H9 (cell line): ENCODE data around the gene GABBR2. TPM values are rescaled to one million over a fixed set of nuclear protein-coding genes. Genes with fewer than 3 reads are reported as not detected.

Experiments
- DNase-seq: peaks from one replicate; pipeline ENCODE4 v3.0.0-alpha.2; 2017
- H2AFZ ChIP-seq: one replicate; pipeline ENCODE4 v1.6.1; 2013; ENCODE audit warnings: mild to moderate bottlenecking, low read length, control low read depth, moderate library complexity
- H2AK5ac ChIP-seq: 2 replicates; pipeline ENCODE4 v1.6.1; 2013; ENCODE audit warnings: low read length, control low read depth, mixed read lengths; ENCODE audit not compliant: insufficient read length
- H2BK120ac ChIP-seq: one replicate; pipeline ENCODE4 v1.6.1; 2013; ENCODE audit warnings: low read depth, mild to moderate bottlenecking, low read length, control low read depth, inconsistent platforms; ENCODE audit not compliant: poor library complexity, severe bottlenecking
- H2BK12ac ChIP-seq: 2 replicates; pipeline ENCODE4 v1.6.1; 2013; ENCODE audit warnings: low read length, control low read depth, mixed read lengths, low read depth; ENCODE audit not compliant: insufficient read length
- H2BK15ac ChIP-seq: 2 replicates; pipeline ENCODE4 v1.6.1; 2013; ENCODE audit warnings: low read depth, low read length, control low read depth
- H2BK20ac ChIP-seq: one replicate; pipeline ENCODE4 v1.6.1; 2013; ENCODE audit warnings: low read depth, mild to moderate bottlenecking, low read length, control low read depth, inconsistent platforms; ENCODE audit not compliant: poor library complexity, severe bottlenecking
- H2BK5ac ChIP-seq: 2 replicates; pipeline ENCODE4 v1.6.1; 2013; ENCODE audit warnings: low read length, control low read depth, mixed read lengths; ENCODE audit not compliant: insufficient read length
- H3K14ac ChIP-seq: 2 replicates; pipeline ENCODE4 v1.6.1; 2013; ENCODE audit warnings: low read length, control low read depth; ENCODE audit not compliant: insufficient read depth
- H3K18ac ChIP-seq: 2 replicates; pipeline ENCODE4 v1.6.1; 2013; ENCODE audit warnings: low read depth, mild to moderate bottlenecking, mixed read lengths, low read length, control low read depth; ENCODE audit not compliant: insufficient read length
- H3K23ac ChIP-seq: 2 replicates; pipeline ENCODE4 v1.6.1; 2013; ENCODE audit warnings: low read length, control low read depth, mixed read lengths, low read depth; ENCODE audit not compliant: insufficient read length
- H3K23me2 ChIP-seq: 2 replicates; pipeline ENCODE4 v1.6.1; 2013; ENCODE audit warnings: low read depth, mild to moderate bottlenecking, mixed read lengths, low read length, control low read depth; ENCODE audit not compliant: insufficient read length, poor library complexity, severe bottlenecking
- H3K27ac ChIP-seq: 2 replicates; pipeline ENCODE4 v1.5.1; 2013; ENCODE audit warnings: low read length, control low read depth, mixed read lengths, low read depth; ENCODE audit not compliant: insufficient read length
- H3K27me3 ChIP-seq: 2 replicates; pipeline ENCODE4 v1.6.1; 2013; ENCODE audit warnings: low read length, control low read depth, inconsistent platforms; ENCODE audit not compliant: insufficient read depth
- H3K4ac ChIP-seq: 2 replicates; pipeline ENCODE4 v1.6.1; 2013; ENCODE audit warnings: low read depth, mild to moderate bottlenecking, control low read depth, inconsistent platforms, low read length, moderate library complexity
- H3K4me1 ChIP-seq: 2 replicates; pipeline ENCODE4 v1.6.1; 2013; ENCODE audit warnings: low read length, control low read depth, inconsistent platforms; ENCODE audit not compliant: insufficient read depth
- H3K4me2 ChIP-seq: 2 replicates; pipeline ENCODE4 v1.6.1; 2013; ENCODE audit warnings: low read length, control low read depth, mixed read lengths; ENCODE audit not compliant: insufficient read length, insufficient read depth
- H3K56ac ChIP-seq: 2 replicates; pipeline ENCODE4 v1.6.1; 2013; ENCODE audit warnings: low read depth, mild to moderate bottlenecking, mixed read lengths, low read length, control low read depth; ENCODE audit not compliant: insufficient read length
- H3K79me1 ChIP-seq: 2 replicates; pipeline ENCODE4 v1.6.1; 2013; ENCODE audit warnings: low read depth, mild to moderate bottlenecking, moderate library complexity, low read length, control low read depth, inconsistent platforms; ENCODE audit not compliant: insufficient read depth, poor library complexity, severe bottlenecking
- H3K79me2 ChIP-seq: 2 replicates; pipeline ENCODE4 v1.6.1; 2013; ENCODE audit warnings: low read length, control low read depth, inconsistent platforms; ENCODE audit not compliant: insufficient read depth
- H3K9ac ChIP-seq: 2 replicates; pipeline ENCODE4 v1.6.1; 2013; ENCODE audit warnings: low read length, control low read depth, mixed read lengths; ENCODE audit not compliant: insufficient read length; ENCODE audit errors: extremely low read depth
- H3K9me3 ChIP-seq: one replicate; pipeline ENCODE4 v1.6.1; 2013; ENCODE audit warnings: low read depth, low read length, inconsistent platforms; ENCODE audit not compliant: control insufficient read depth
- H3T11ph ChIP-seq: one replicate; pipeline ENCODE4 v1.6.1; 2013; ENCODE audit warnings: mild to moderate bottlenecking, low read length, control low read depth, inconsistent platforms
- H4K20me1 ChIP-seq: one replicate; pipeline ENCODE4 v1.6.1; 2013; ENCODE audit not compliant: control insufficient read depth, insufficient read length, insufficient read depth
- H4K5ac ChIP-seq: 2 replicates; pipeline ENCODE4 v1.6.1; 2013; ENCODE audit warnings: low read depth, mild to moderate bottlenecking, mixed read lengths, low read length, control low read depth; ENCODE audit not compliant: insufficient read length
- H4K8ac ChIP-seq: replicated peaks from 2 replicates; pipeline ENCODE4 v1.6.1; 2013; ENCODE audit warnings: low read length, control low read depth, mixed read lengths, low read depth; ENCODE audit not compliant: insufficient read length
- H4K91ac ChIP-seq: 2 replicates; pipeline ENCODE4 v1.6.1; 2013; ENCODE audit warnings: low read depth, mild to moderate bottlenecking, moderate library complexity, mixed read lengths, low read length, control low read depth; ENCODE audit not compliant: insufficient read length
- H3K27ac Mint-ChIP-seq, 3 experiments: 2 replicates in 2 of 3; 3 replicates in 1 of 3; pipeline ENCODE4 v1.8.0; 2020 to 2021; ENCODE audit warnings: mixed read lengths in 3 of 3, mild to moderate bottlenecking in 1 of 3, moderate library complexity in 1 of 3
- H3K27me3 Mint-ChIP-seq: 2 replicates; pipeline ENCODE4 v1.8.0; 2021; ENCODE audit warnings: low read depth, mild to moderate bottlenecking, moderate library complexity, mixed read lengths
- H3K36me3 Mint-ChIP-seq, 3 experiments: 2 replicates in 2 of 3; 3 replicates in 1 of 3; pipeline ENCODE4 v1.8.0; 2020 to 2021; ENCODE audit warnings: low read depth in 3 of 3, mixed read lengths in 3 of 3; ENCODE audit not compliant: insufficient read depth in 1 of 3
- H3K4me1 Mint-ChIP-seq, 2 experiments: 2 replicates each; pipeline ENCODE4 v1.8.0; 2020; ENCODE audit warnings: mixed read lengths in 2 of 2
- H3K4me3 Mint-ChIP-seq, 2 experiments: 2 replicates in 1 of 2; 3 replicates in 1 of 2; pipeline ENCODE4 v1.8.0; 2020 to 2021; ENCODE audit warnings: mild to moderate bottlenecking in 2 of 2, mixed read lengths in 2 of 2, moderate library complexity in 1 of 2
- H3K9me3 Mint-ChIP-seq, 2 experiments: 2 replicates in 1 of 2; 3 replicates in 1 of 2; pipeline ENCODE4 v1.8.0; 2020; ENCODE audit warnings: mild to moderate bottlenecking in 2 of 2, mixed read lengths in 2 of 2, moderate library complexity in 1 of 2
- WGBS: extraction: QIAGEN DNeasy Blood & Tissue Kit; methylation state at CpG from one replicate; pipeline ENCODE4 v1.1.7; 2013; ENCODE audit warnings: missing lambda C conversion rate, low lambda C conversion rate, mixed read lengths; ENCODE audit not compliant: insufficient read length; ENCODE audit errors: extremely low coverage; 5-methylcytosine and 5-hydroxymethylcytosine counted together
- total RNA-seq: library from RNA; stranded (reverse); gene quantifications from 2 replicates; pipeline ENCODE4 v1.2.1, GENCODE V29; 2021
- TF ChIP-seq, protein P1 (sequence below): fragments of 200-600 bp; sonication (generic); conservative IDR thresholded peaks from 3 replicates; pipeline ENCODE4 v1.8.0; 2021; ENCODE audit warnings: antibody characterized with exemption, mild to moderate bottlenecking

The GABBR2 gene
- total RNA-seq, 1 experiment from 2014 or later = 0.66 TPM

DNA sequence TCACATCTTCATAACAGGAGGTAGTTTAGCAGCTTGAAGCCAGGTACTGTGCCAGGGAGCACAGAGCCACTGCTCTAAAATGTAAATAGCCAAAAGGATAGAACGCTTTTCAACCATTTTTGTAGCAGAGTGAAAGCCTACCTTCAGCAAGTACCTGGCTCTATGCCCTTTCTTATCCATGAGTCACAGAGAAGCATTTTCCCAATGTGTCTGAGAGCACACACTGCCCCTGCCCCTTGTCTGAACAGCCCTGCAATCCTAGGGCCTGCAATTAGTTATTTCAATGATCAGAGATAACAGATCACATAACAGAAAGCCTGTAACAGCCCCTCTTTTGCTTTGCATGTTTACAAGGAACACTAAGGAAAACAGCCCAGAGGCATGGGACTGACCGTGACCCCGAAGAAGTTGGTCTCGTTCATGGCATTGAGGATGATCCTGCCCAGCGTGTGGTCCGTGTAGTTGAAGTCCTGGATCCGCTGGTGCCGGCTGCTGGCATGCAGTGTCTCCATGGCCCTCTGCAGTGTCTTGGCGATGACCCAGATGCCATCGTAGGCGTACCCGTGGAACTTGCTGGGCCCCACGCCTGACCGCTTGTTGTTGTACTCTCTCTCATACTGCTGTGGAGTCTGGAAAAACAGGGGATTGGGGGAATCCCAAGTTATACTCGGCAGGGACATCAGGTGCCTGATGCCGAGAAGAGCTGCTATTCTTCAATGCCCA, 255.0 kb downstream of the GABBR2 start:
- Histone ChIP-seq H4K8ac (no peak overlapping the region), H2AK5ac (no peak overlapping the region), H4K91ac (no peak overlapping the region), H3K79me1 (no peaks in the 10 kb centered on the region), H3K27me3 (no peaks in the 10 kb centered on the region), H3K56ac (no peak overlapping the region), H2AFZ (no peak overlapping the region), H2BK5ac (no peak overlapping the region), H2BK20ac (no peak overlapping the region), H3K27ac (no peak overlapping the region), H3K23me2 (no peaks in the 10 kb centered on the region), H2BK12ac (no peak overlapping the region), H2BK120ac (no peak overlapping the region), H3K9ac (no peak overlapping the region), H2BK15ac (no peak overlapping the region), H4K5ac (no peak overlapping the region), H3K18ac (no peak overlapping the region), H3T11ph (no peak overlapping the region), H3K4ac (no peak overlapping the region), H3K4me1 (peaks cover 1% of the 10 kb centered on the region; the same call in 1 of the 2 replicates), H3K23ac (no peak overlapping the region), H3K9me3 (no peaks in the 10 kb centered on the region), H4K20me1 (no peaks in the 10 kb centered on the region), H3K79me2 (no peaks in the 10 kb centered on the region), H3K14ac (no peak overlapping the region; the same call in 1 of the 2 replicates), H3K4me2 (no peak overlapping the region)
- TF ChIP-seq, protein P1, sequence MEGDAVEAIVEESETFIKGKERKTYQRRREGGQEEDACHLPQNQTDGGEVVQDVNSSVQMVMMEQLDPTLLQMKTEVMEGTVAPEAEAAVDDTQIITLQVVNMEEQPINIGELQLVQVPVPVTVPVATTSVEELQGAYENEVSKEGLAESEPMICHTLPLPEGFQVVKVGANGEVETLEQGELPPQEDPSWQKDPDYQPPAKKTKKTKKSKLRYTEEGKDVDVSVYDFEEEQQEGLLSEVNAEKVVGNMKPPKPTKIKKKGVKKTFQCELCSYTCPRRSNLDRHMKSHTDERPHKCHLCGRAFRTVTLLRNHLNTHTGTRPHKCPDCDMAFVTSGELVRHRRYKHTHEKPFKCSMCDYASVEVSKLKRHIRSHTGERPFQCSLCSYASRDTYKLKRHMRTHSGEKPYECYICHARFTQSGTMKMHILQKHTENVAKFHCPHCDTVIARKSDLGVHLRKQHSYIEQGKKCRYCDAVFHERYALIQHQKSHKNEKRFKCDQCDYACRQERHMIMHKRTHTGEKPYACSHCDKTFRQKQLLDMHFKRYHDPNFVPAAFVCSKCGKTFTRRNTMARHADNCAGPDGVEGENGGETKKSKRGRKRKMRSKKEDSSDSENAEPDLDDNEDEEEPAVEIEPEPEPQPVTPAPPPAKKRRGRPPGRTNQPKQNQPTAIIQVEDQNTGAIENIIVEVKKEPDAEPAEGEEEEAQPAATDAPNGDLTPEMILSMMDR = no peak
- Mint-ChIP-seq H3K36me3 (peaks cover 0 to 2% (median 0%) of the 10 kb centered on the region in 3 experiments; a peak in 2 of 7 replicates), H3K27me3 (peaks cover 1% of the 10 kb centered on the region), H3K4me1 (peaks cover 12 to 17% of the 10 kb centered on the region in 2 experiments), H3K9me3 (peaks cover 3 to 12% of the 10 kb centered on the region in 2 experiments; a peak in 4 of 5 replicates), H3K27ac (no peak overlapping the region; a peak in 1 of 7 replicates), H3K4me3 (no peak overlapping the region)
- WGBS = no CpG with 5 or more reads among the region's 16 CpGs
- no peak for DNase-seq
